Hippocampal formation (tissue), 2 donors: ENCODE data around the gene IFNA14.
A peak's percentile ranks its signal among the peaks of the same experiment; 100 is the strongest.
"Not testable (repeated sequence)": the region's sequence is repeated elsewhere in the genome, so short reads cannot be mapped to it uniquely, and the experiment has no call there.

Source experiments
- DNase-seq, 2 donors: peaks; one replicate each; lab custom pipeline; 2025; lab: John Stamatoyannopoulos, UW

IFNA14 gene

DNA sequence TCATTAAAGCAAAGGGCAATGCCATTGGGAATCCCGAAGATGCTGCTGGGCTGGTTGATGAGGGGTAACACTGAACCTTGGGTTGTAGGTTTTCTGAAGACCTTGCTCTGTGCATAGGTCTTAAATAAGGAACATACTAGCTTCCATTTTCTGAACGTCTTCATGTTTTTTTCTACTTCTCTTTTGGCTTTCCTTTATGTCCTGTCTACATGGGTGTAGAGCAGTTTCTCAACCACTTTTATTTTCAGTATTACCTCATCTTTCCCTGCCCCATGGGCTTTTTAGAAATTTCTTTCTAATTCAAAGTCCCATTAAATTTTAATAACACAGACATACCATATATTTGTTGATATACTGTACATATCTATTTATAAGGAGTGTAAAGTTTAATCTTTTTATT, at the start of gene IFNA14:
IFNA14 (minus strand) TSS at position 95 of the 400 bp plus-strand sequence; CDS start at position 25, 70 bp downstream.
- no peak for DNase-seq

DNA sequence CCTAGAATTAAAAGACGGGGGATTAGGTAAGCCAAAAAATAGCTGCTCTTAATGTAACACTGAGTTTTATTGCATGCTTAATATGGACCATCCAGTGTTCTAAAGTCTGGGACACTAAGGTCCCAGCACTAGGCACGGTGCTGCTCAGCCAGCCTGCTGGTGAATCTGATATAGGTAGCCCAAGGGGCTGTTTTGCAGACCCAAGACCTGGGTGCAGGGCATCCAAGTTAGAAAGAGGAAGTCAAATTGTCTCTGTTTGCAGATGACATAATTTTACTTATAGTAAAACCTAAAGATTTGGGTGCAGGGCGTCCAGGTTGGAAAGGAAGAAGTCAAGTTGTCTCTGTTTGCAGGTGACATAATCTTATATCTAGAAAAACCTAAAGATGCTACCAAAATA, 47.5 kb upstream of the IFNA14 start:
- no peak for DNase-seq

DNA sequence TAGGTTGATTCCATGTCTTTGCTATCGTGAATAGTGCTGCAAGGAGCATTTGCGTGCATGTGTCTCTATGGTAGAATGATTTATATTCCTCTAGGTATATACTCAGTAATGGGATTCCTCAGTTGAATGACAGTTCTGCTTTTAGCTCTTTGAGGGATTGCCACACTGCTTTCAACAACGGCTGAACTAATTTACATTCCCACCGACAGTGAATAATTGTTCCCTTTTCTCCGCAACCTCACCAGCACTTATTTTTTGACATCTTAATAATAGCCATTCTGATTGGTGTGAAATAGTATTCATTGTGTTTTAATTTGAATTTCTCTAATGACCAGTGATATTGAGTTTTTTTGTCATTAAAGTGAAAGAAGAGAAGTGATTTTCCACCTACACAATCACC, 46.9 kb upstream of the IFNA14 start:
- DNase-seq = no peak

- no peak for DNase-seq
Measured at GRCh38 chr9:21286099-21286498, 46.3 kb upstream of the IFNA14 start.

- DNase-seq = no peak
Measured at GRCh38 chr9:21281275-21281674, 41.5 kb upstream of the IFNA14 start.

DNA sequence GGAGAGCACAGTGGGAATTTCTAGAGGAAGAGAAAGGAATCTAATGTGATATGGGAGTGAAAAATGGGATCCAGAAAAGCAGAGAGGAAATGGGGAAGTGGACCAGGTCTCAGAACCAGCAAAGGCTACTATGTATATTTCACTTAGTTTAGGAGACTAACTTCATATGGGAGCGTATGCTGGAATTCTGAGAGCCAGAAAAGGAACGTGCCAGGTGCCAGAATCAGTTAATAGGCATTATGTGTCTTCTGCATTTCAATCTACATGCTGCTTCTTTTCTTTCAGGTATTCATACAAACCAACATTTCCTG, 28.5 kb upstream of the IFNA14 start:
- no peak for DNase-seq

DNA sequence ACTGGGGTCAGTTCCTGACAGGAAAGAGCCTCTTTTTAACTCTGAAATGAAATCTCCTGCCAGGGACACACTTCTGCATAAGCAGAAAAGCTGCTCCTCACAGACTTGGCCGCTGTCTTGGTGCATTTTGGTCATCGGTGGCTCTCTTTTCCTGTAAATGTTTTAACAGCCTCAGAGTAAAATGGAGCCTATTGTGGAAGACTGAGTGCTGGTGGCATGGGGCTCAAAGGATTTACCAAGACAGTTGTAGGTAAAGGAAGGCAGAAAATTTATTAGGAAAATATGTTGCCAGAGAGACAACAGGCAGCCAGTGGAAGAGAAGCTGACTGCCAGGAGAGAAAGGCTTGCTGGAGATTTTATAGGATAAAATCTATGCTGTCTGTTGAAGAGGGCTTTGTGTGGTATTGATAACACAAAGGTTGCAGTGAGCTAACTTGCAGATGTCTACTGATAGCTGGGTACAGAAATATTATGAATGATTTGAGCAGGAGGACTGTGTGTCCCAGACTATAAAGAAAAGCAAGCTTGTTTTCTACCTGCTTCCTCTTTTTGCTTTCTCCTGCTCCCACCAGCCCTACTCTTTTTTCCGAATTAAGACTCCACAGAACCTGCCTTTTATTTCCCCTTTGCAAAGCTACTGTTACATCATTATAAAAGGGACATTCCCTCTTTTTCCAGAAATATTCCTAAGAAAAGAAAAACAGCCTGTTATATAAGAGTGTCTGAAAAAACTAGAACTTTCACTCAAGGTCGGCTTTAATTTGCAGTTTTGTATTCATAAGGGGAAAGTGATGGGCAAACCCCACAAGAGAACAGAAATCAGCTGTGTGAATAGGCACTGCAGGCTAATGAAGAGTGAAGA, 27.9 kb upstream of the IFNA14 start:
- DNase-seq = no peak

- no peak for DNase-seq
Measured at GRCh38 chr9:21266733-21267484, 27.1 kb upstream of the IFNA14 start.

GRCh38 chr9:21265421-21266189, 25.8 kb upstream of the IFNA14 start:
- no peak for DNase-seq

DNA sequence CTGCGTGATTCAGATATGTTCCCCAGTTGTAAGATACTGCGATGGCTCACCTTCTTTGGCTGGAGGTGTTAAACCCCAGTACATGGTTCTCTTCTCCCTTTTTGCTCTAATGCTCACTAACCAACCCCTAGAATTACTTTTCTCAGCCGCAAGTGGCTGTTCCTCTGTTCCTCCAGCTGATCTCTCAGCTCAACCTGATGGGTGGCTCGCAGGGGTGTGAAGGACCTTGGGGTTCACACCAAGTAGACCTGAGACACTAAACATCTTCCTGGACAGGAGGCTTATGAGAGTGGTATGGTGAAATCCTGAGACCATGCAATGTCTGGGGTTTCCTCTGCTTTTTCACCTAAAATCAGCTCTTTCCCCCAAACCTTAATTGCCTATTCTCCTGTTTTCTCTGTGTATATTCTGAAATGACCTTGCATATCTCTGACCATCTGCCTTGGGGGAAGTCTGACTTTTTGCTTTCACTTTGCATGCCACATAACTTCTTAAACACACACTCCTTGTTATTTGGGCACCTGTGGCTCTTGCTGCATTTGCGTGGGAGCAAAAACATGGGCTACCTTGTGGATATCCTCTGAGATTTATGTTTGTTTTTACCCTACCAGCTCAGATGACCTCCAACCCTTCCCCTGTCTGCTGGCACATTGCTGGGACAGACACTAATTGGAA, 15.9 kb upstream of the IFNA14 start:
- DNase-seq = no peak

DNA sequence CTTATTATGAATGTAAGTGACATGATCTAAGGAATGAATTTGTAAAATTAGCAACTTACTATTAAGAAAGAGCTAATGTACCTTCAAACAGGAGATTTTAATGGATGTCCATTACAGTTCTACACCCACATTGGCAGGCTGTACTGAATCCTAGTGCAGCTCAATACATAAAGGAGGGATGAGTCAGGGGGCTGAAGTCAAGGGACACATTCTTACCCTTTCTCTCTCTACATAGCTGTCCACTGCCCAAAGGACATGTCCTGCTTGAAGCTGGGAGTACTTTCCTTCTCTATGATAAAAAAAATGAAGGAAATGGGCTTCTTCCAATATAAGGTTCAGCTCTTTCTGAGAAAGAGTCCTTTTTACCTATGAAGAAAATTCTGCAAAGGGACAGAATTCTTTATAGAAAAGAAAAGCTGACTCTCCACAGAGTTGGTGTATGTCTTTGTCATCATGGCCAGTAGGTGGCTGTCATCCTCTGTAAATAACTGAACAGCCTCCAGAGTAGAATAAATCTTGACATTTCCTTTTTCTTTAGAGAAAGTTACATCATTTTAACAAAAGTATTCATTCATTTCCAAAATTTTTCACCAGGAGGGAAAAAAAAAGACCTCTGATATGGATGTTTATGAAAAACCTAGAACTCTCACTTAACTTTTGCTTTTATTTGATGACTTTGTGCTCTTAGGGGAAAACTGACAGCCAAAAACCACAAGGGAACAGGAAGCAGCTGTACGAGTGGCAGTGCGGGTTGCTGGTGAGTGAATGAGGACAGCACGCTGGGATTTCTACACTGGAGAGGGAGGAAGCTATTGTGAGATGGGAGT, 13.1 kb upstream of the IFNA14 start:
- DNase-seq = peak; percentile 9 to 56

DNA sequence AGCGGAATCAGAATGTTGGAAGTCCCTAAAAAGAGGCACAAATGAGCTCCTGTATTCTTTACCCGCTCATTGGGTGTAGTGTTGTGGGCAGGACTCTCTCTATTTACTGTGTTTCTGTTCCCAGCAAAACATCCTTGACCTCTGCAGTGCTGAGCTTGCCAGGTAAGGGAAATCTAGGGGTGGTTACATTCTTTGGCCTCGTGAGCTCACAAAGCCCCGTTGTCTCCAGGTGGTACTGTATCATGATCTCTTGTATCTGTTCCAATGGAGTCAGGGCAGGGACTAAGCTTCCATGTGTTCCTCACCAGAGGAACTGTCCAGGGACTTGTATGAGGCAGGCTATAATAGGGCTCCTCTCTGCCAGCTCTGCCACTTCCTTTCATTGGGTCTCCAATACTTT, 11.8 kb upstream of the IFNA14 start:
- no peak for DNase-seq

DNA sequence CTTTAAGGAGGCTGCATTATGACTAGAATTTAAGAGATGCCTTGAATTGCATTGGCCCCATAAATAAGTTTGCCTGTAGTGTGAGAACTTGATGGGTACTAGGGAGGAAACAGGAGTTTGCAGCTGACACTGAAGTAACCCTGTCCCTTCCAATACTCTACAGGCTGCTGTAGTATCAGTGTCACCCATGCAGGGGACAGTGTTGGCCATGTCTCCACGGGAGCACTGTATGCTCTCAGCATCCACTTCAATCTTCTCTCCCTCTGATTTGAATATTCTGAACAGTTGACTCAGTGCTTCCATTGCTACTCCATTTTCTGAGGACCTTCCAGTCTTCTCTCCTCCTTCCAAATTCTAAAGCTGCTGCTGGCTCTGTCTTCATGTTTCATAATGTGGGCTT, 11.4 kb upstream of the IFNA14 start:
- DNase-seq = no peak

DNA sequence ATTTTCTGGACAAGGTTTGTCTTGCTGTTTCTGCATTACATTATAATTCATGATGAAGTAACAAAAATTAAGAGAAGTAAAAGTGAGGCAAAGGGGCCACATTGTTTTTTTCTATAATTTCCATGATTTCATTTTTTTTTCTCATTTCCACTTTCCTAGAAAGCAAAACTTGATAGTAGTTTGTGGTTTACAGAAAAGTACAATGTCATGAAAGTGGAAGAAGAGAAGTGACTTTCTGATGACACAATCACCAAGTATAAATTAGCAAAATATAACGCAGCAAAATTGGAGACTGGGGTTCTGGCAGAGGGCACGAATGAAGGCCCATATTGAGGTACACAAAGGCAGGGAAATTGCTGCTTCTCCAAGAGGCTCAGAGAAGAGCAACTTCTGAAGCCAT, 5.0 kb upstream of the IFNA14 start:
- DNase-seq = no peak

GRCh38 chr9:21236360-21236714, 3.5 kb downstream of the IFNA14 start:
- DNase-seq = not testable (repeated sequence)

GRCh38 chr9:21235468-21236359, 4.1 kb downstream of the IFNA14 start:
- DNase-seq = peak; percentile 6 to 62

- DNase-seq = no peak
Measured at GRCh38 chr9:21234153-21234687, 5.6 kb downstream of the IFNA14 start.

DNA sequence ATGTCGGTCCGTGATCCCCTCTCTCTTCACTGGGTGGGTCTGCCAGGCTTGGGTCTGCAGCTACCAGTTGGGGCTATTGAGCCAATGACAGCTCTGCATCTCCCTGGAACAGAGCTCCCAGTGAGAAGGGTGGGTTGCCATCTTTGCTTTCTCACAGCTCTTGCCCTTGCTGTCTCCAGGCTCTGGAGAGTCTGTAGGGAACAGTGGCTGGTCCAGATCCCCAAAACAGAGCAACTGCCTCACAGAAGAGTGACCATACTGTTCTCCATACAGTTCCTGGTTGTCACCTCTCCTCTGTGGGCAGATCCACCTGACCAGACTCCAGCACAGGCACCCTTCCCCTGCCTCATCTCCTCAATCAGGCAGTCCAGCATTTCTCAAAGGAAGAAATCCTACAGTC, 6.5 kb downstream of the IFNA14 start:
- no peak for DNase-seq

GRCh38 chr9:21228122-21228521, 11.7 kb downstream of the IFNA14 start, which contains the start of gene IFNA17:
IFNA17 (minus strand) TSS chr9:21228222; CDS start chr9:21228173, 49 bp downstream.
- no peak for DNase-seq

DNA sequence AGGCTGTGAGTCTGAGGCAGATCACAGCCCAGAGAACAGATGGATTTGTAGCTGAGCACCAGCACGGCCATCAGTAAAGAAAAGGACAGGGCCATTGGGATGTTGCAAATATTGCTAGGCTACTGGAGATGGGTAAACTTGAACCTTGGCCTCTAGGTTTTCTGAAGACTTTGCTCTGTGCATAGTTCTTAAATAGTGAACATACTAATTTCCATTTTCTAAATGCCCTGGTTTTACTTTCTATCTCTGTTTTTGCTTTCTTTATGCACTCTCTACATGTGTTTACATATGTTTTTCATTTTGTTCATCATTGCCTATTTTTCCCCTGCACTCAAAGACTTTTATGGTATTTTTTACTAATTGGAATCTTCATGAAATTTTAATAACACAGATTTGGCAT, 22.6 kb downstream of the IFNA14 start, which contains the start of gene IFNA16:
IFNA16 (minus strand) TSS at position 101 of the 400 bp plus-strand sequence; CDS start at position 95, 6 bp downstream.
- not testable (repeated sequence) for DNase-seq
